ENCODE measurements around the gene IQGAP1.
"Not testable (repeated sequence)": the region's sequence is repeated elsewhere in the genome, so short reads cannot be mapped to it uniquely, and the experiment has no call there.

IQGAP1 gene

GRCh38 chr15:90493647-90494046 is 105.6 kb downstream of the IQGAP1 start:
- no peak for DNase-seq

GRCh38 chr15:90495067-90495466 is 107.0 kb downstream of the IQGAP1 start:
- DNase-seq = no peak

- no peak for DNase-seq
Measured at GRCh38 chr15:90496791-90497190, 108.7 kb downstream of the IQGAP1 start.

GRCh38 chr15:90497376-90497775 is 109.3 kb downstream of the IQGAP1 start:
- DNase-seq = no peak

- DNase-seq = no peak
Measured at GRCh38 chr15:90497912-90498311, 109.9 kb downstream of the IQGAP1 start.

GRCh38 chr15:90500171-90500570 is 112.1 kb downstream of the IQGAP1 start:
- no peak for DNase-seq

GRCh38 chr15:90501898-90502297 is 113.9 kb downstream of the IQGAP1 start:
- DNase-seq = no peak

- DNase-seq = not testable (repeated sequence)
Measured at GRCh38 chr15:90510781-90511180, 122.7 kb downstream of the IQGAP1 start.

- not testable (repeated sequence) for DNase-seq
Measured at GRCh38 chr15:90511211-90511618, 123.2 kb downstream of the IQGAP1 start.

- no peak for DNase-seq
Measured at GRCh38 chr15:90512276-90512675, 124.2 kb downstream of the IQGAP1 start.

GRCh38 chr15:90512981-90513380 is 124.9 kb downstream of the IQGAP1 start:
- no peak for DNase-seq

- no peak for DNase-seq
Measured at GRCh38 chr15:90513448-90513847, 125.4 kb downstream of the IQGAP1 start.

GRCh38 chr15:90513893-90514292 is 125.9 kb downstream of the IQGAP1 start:
- not testable (repeated sequence) for DNase-seq

- no peak for DNase-seq
Measured at GRCh38 chr15:90519688-90520087, 131.6 kb downstream of the IQGAP1 start.

- DNase-seq = no peak
Measured at GRCh38 chr15:90520365-90520764, 132.3 kb downstream of the IQGAP1 start.

- DNase-seq = no peak
Measured at GRCh38 chr15:90523373-90523772, 135.3 kb downstream of the IQGAP1 start.

- DNase-seq = not testable (repeated sequence)
Measured at GRCh38 chr15:90524018-90524803, 136.2 kb downstream of the IQGAP1 start.

- no peak for DNase-seq
Measured at GRCh38 chr15:90529011-90529370, 140.9 kb downstream of the IQGAP1 start.

GRCh38 chr15:90529371-90530249 is 141.6 kb downstream of the IQGAP1 start, which contains the start of gene CRTC3:
Gene CRTC3, plus strand, starts transcription at chr15:90529923. Its CDS starts 149 bp downstream, at chr15:90530072.
- no peak for DNase-seq

- DNase-seq = no peak
Measured at GRCh38 chr15:90530250-90531051, 142.4 kb downstream of the IQGAP1 start.

GRCh38 chr15:90531147-90531546 is 143.1 kb downstream of the IQGAP1 start:
- DNase-seq = no peak

- DNase-seq = no peak
Measured at GRCh38 chr15:90535254-90535653, 147.2 kb downstream of the IQGAP1 start.

- DNase-seq = no peak
Measured at GRCh38 chr15:90539789-90540188, 151.7 kb downstream of the IQGAP1 start.
